ENCODE data around the gene ARHGDIG. TPM values are rescaled to one million over a fixed set of nuclear protein-coding genes. Genes with fewer than 3 reads are reported as not detected.

Gene ARHGDIG
- total and polyA plus RNA-seq, 9 of the 15 experiments (the other 6 are each of a cell fraction or from before 2014, with no cell fraction given): 0.36 to 2.5 (median 0.64) TPM; not detected in 2

- H3K4me3 ChIP-seq: no peak overlapping the region
- no peak overlapping the region; a peak in 1 of 4 replicates for H3K9ac ChIP-seq (ENCODE audit: insufficient read depth in 1 of 2, low read depth in 2 of 2, low read length in 2 of 2)
- ATAC-seq (no peak), DNase-seq (ENCODE audit: extremely low read depth in 1 of 4, low spot score in 3 of 4) (no peak), FAIRE-seq (no peak)
- in situ Hi-C loops (cut with MboI) (no loop called here), intact Hi-C loops (cut with micrococcal nuclease) (no loop called here)
- BruUV-seq (replicated peaks): no TSS peak
- TF ChIP-seq ELF2 (CRISPR knock-in tag; IDR thresholded peaks at IDR 0.05) (no peak), TBP (optimal IDR thresholded peaks at IDR 0.05; ENCODE audit: low read depth, low read length) (no peak), RBM22 (IDR thresholded peaks at IDR 0.05; ENCODE audit: low read depth, low read length, poor library complexity, severe bottlenecking) (peak; percentile 11)
- H3K36me3 ChIP-seq (ENCODE audit: control insufficient read depth, insufficient read depth, low read length): peaks cover 51% of the 10 kb centered on the region; the same call in 1 of the 3 replicates
- POLR2A ChIA-PET: interaction anchor here (0.6 kb wide), 2 partner anchors 79 to 331 kb away, joined by 3 to 4 read pairs; no protein-coding TSS in a partner anchor
- H3K79me2 ChIP-seq (ENCODE audit: control insufficient read depth, insufficient read depth, low read length): peaks cover 2% of the 10 kb centered on the region; the same call in 1 of the 3 replicates
- H4K20me1 ChIP-seq (replicated peaks; ENCODE audit: control insufficient read depth, insufficient read depth, low read length): no peaks in the 10 kb centered on the region
- H3K9me1 ChIP-seq (ENCODE audit: control insufficient read depth, insufficient read depth, low read length): no peaks in the 10 kb centered on the region
- no peak overlapping the region for H3K27ac ChIP-seq (ENCODE audit: extremely low read depth, low read depth, low read length)
- no peak overlapping the region for H3K4me2 ChIP-seq (ENCODE audit: insufficient read depth, low read length)
- H3K4me1 ChIP-seq (replicated peaks in 1 of 2; ENCODE audit: control insufficient read depth in 2 of 2, insufficient read depth in 2 of 2, low read length in 2 of 2): peaks cover 0 to 5% of the 10 kb centered on the region in 2 experiments; a peak in 2 of 5 replicates
- WGBS (ENCODE audit: insufficient coverage, low coverage, missing lambda C conversion rate): 97% methylated on average over 13 of the region's 37 CpGs
- no peak overlapping the region for H2AFZ ChIP-seq (ENCODE audit: low read depth, low read length)
- CTCF ChIA-PET (ENCODE audit: low intra/inter-chr PET ratio): no interaction called here
- no peaks in the 10 kb centered on the region for H3K9me3 ChIP-seq (replicated peaks; ENCODE audit: control insufficient read depth, insufficient read depth, low read depth, low read length)
- H3K27me3 ChIP-seq (ENCODE audit: control insufficient read depth in 2 of 2, insufficient read depth in 2 of 2, low read length in 2 of 2): no peaks in the 10 kb centered on the region
These were observed 16.6 kb downstream of the ARHGDIG start for GRCh38 chr16:296806-297510.

- POLR2A ChIA-PET: interaction anchor here (0.6 to 1.3 kb wide), 2 partner anchors 18 to 573 kb away, joined by 3 to 4 read pairs; no protein-coding TSS in a partner anchor
- ATAC-seq: no peak
- H2AFZ ChIP-seq (ENCODE audit: low read depth, low read length): no peak overlapping the region
- TF ChIP-seq HNRNPL (IDR thresholded peaks at IDR 0.05; ENCODE audit: low read depth, low read length) (0 out of 2 replicates have a peak, but pooled peaks have one; percentile 36), HIVEP1 (CRISPR knock-in tag; IDR thresholded peaks at IDR 0.05) (no peak), JUN (IDR thresholded peaks at IDR 0.05; ENCODE audit: borderline replicate concordance, low read depth, low read length) (no peak), JUN (CRISPR knock-in tag; IDR thresholded peaks at IDR 0.05; ENCODE audit: borderline replicate concordance) (no peak), OTX1 (CRISPR knock-in tag; IDR thresholded peaks at IDR 0.05) (no peak)
- TF ChIP-seq, protein P1, sequence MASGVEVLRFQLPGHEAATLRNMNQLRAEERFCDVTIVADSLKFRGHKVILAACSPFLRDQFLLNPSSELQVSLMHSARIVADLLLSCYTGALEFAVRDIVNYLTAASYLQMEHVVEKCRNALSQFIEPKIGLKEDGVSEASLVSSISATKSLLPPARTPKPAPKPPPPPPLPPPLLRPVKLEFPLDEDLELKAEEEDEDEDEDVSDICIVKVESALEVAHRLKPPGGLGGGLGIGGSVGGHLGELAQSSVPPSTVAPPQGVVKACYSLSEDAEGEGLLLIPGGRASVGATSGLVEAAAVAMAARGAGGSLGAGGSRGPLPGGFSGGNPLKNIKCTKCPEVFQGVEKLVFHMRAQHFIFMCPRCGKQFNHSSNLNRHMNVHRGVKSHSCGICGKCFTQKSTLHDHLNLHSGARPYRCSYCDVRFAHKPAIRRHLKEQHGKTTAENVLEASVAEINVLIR (CRISPR knock-in tag; IDR thresholded peaks at IDR 0.05): no peak
- no peaks in the 10 kb centered on the region for H3K9me1 ChIP-seq (ENCODE audit: control insufficient read depth, insufficient read depth, low read length)
- FAIRE-seq: no peak
- CTCF ChIA-PET (ENCODE audit: low intra/inter-chr PET ratio): no interaction called here
- no TSS peak for BruUV-seq (replicated peaks)
- H4K20me1 ChIP-seq (replicated peaks; ENCODE audit: control insufficient read depth, insufficient read depth, low read length): no peaks in the 10 kb centered on the region
- in situ Hi-C loops (cut with MboI) (no loop called here), intact Hi-C loops (cut with micrococcal nuclease) (no loop called here)
- H3K4me2 ChIP-seq (ENCODE audit: insufficient read depth, low read length): no peak overlapping the region
- H3K9ac ChIP-seq (ENCODE audit: insufficient read depth in 1 of 2, low read depth in 2 of 2, low read length in 2 of 2): no peak overlapping the region
- peaks cover 0 to 5% of the 10 kb centered on the region in 2 experiments; a peak in 2 of 5 replicates for H3K4me1 ChIP-seq (replicated peaks in 1 of 2; ENCODE audit: control insufficient read depth in 2 of 2, insufficient read depth in 2 of 2, low read length in 2 of 2)
- H3K79me2 ChIP-seq (ENCODE audit: control insufficient read depth, insufficient read depth, low read length): peaks cover 5% of the 10 kb centered on the region; the same call in 1 of the 3 replicates
- peaks cover 51% of the 10 kb centered on the region; the same call in 1 of the 3 replicates for H3K36me3 ChIP-seq (ENCODE audit: control insufficient read depth, insufficient read depth, low read length)
- no peaks in the 10 kb centered on the region for H3K27me3 ChIP-seq (ENCODE audit: control insufficient read depth in 2 of 2, insufficient read depth in 2 of 2, low read length in 2 of 2)
- WGBS (ENCODE audit: insufficient coverage, low coverage, missing lambda C conversion rate): 98% methylated on average over 23 of the region's 32 CpGs
- H3K9me3 ChIP-seq (replicated peaks; ENCODE audit: control insufficient read depth, insufficient read depth, low read depth, low read length): no peaks in the 10 kb centered on the region
- H3K27ac ChIP-seq (ENCODE audit: extremely low read depth, low read depth, low read length): no peak overlapping the region
- no peak for DNase-seq (ENCODE audit: extremely low read depth in 1 of 4, low spot score in 3 of 4)
- H3K4me3 ChIP-seq: no peak overlapping the region
These were observed 17.4 kb downstream of the ARHGDIG start for GRCh38 chr16:297832-298231.
